Activated T-cell treated with anti-CD3 and anti-CD28 coated beads, Interleukin-2, amount 50 U/mL, for 24 hours (primary cell): ENCODE results near the gene ADGRA1.
"Not testable (repeated sequence)": the region's sequence is repeated elsewhere in the genome, so short reads cannot be mapped to it uniquely, and the experiment has no call there.

Experiments
- DNase-seq: peaks from one replicate; pipeline ENCODE4 v3.0.0-alpha.2; 2020
- H3K27ac Mint-ChIP-seq: 2 replicates; pipeline ENCODE4 v1.8.0; 2020; ENCODE audit warnings: mild to moderate bottlenecking, mixed read lengths
- H3K27me3 Mint-ChIP-seq: 2 replicates; pipeline ENCODE4 v1.8.0; 2020; ENCODE audit warnings: mixed read lengths
- H3K36me3 Mint-ChIP-seq: 2 replicates; pipeline ENCODE4 v1.8.0; 2020; ENCODE audit warnings: low read depth, mixed read lengths
- H3K4me1 Mint-ChIP-seq: 2 replicates; pipeline ENCODE4 v1.8.0; 2020; ENCODE audit warnings: low read depth, mixed read lengths
- H3K4me3 Mint-ChIP-seq: 2 replicates; pipeline ENCODE4 v1.8.0; 2020; ENCODE audit warnings: mild to moderate bottlenecking, moderate library complexity, mixed read lengths
- H3K9me3 Mint-ChIP-seq: 2 replicates; pipeline ENCODE4 v1.8.0; 2020; ENCODE audit warnings: mixed read lengths

The ADGRA1 gene

DNA sequence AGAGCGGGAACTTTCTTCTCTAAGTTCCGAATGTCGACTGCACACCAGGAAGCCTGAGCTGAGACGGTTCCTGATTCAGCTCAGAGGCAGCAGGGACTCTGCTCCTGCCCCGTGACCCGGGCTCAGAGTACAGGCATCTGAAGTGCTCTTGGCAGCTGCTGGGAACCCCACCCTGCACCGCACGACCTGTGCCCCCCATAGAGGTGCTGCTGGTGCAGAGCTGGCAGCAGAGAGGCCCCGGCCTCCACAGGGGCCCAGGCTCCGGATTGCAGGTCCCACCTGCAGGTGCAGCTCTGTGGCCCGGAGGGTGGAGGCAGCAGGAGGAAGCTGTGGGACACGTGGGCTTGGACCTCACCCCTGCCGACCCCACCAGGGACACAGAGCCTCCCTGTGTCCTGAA is 39.5 kb upstream of the ADGRA1 start:
- no peaks in the 10 kb centered on the region for H3K9me3 Mint-ChIP-seq
- peaks cover 5% of the 10 kb centered on the region for H3K27me3 Mint-ChIP-seq
- H3K27ac Mint-ChIP-seq: no peak overlapping the region
- no peak overlapping the region for H3K4me3 Mint-ChIP-seq
- no peaks in the 10 kb centered on the region for H3K4me1 Mint-ChIP-seq
- no peaks in the 10 kb centered on the region for H3K36me3 Mint-ChIP-seq
- DNase-seq: no peak

DNA sequence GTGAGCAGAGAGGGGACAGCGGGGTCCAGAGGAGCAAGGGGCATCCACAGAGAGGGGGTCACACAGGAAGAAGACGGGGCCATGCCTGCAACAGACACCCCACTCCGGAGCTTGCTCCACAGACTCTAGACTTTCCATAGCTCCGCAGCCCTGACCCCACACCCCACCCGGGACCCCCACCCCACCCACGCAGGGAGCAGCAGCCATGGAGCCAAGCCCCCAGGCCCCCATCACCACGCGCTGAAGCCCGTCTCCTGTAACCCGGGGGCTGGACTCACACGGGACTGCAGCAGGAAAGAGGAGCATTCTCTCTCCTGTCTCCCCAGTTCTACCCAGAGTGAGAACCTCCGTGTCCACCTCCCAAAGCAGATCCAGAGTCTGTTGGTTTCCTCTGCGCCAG is 38.8 kb upstream of the ADGRA1 start:
- Mint-ChIP-seq H3K4me1 (no peaks in the 10 kb centered on the region), H3K27ac (no peak overlapping the region), H3K27me3 (peaks cover 5% of the 10 kb centered on the region), H3K36me3 (no peaks in the 10 kb centered on the region), H3K4me3 (no peak overlapping the region), H3K9me3 (no peaks in the 10 kb centered on the region)
- no peak for DNase-seq

DNA sequence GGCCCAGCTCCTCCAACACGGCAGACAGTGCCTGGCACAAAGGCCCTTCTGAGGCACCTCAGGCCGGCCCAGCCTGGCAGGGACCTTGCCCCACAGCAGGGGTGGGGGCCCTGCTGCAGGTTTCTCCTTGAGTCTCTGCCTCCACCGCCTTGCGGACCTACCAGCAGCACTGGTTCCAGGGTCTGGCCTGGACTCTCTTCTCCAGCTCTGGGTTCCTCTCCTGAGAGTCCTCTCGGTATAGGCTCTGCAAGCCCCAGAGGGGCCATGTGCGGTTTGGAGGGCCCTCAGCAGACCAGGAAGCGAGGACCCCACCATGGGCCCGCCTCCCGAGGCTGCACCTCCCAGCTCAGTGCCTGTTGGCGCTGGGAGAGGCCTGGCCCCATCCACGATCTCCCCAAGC is 38.1 kb upstream of the ADGRA1 start:
- no peaks in the 10 kb centered on the region for H3K36me3 Mint-ChIP-seq
- no peak overlapping the region for H3K27ac Mint-ChIP-seq
- DNase-seq: no peak
- H3K4me3 Mint-ChIP-seq: no peak overlapping the region
- no peaks in the 10 kb centered on the region for H3K9me3 Mint-ChIP-seq
- peaks cover 5% of the 10 kb centered on the region for H3K27me3 Mint-ChIP-seq
- H3K4me1 Mint-ChIP-seq: no peaks in the 10 kb centered on the region

DNA sequence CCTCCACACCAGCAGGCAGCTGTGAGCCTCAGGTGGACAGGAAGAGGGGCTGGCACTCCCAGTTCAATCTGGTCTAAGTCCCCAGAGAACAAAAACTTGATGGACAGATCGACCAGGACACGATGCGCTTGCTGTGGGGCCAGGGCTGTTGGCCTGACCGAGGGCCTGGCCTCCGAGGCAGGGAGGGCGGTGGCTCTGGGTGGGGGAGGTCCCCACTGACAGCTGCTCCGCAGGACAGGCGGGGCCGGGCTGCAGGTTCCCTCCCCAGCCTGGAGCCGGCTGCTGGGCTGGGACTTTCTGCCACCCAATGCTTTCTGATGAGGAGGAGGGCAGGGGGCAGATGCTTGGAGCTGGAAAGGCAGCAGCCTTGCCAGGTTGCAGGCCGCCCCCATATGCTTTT is 37.4 kb upstream of the ADGRA1 start:
- H3K9me3 Mint-ChIP-seq: no peaks in the 10 kb centered on the region
- H3K4me3 Mint-ChIP-seq: no peak overlapping the region
- H3K27ac Mint-ChIP-seq: no peak overlapping the region
- DNase-seq: no peak
- no peaks in the 10 kb centered on the region for H3K4me1 Mint-ChIP-seq
- peaks cover 5% of the 10 kb centered on the region for H3K27me3 Mint-ChIP-seq
- no peaks in the 10 kb centered on the region for H3K36me3 Mint-ChIP-seq

DNA sequence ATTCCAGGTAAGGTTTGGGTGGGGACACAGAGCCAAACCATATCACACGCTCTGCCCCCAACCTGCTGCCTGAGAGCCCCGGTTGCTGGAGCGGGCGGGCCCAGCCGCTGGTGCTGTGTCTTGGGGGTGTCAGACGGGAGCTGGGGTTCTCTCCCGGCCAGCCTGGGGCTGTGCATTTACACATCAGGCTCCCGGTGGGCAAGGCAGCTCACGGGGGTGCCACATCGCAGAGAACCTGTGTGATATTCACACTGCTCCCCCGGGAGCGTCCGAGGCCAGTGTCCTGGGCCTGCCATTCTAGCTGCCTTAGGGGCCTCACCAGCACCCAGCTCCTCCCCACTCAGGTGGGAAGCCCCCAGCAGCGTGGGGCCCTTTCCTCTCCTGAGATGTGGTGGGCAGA is 35.6 kb upstream of the ADGRA1 start:
- Mint-ChIP-seq H3K27me3 (peaks cover 7% of the 10 kb centered on the region), H3K36me3 (no peaks in the 10 kb centered on the region), H3K4me3 (no peak overlapping the region), H3K9me3 (no peaks in the 10 kb centered on the region), H3K27ac (no peak overlapping the region), H3K4me1 (no peaks in the 10 kb centered on the region)
- no peak for DNase-seq

DNA sequence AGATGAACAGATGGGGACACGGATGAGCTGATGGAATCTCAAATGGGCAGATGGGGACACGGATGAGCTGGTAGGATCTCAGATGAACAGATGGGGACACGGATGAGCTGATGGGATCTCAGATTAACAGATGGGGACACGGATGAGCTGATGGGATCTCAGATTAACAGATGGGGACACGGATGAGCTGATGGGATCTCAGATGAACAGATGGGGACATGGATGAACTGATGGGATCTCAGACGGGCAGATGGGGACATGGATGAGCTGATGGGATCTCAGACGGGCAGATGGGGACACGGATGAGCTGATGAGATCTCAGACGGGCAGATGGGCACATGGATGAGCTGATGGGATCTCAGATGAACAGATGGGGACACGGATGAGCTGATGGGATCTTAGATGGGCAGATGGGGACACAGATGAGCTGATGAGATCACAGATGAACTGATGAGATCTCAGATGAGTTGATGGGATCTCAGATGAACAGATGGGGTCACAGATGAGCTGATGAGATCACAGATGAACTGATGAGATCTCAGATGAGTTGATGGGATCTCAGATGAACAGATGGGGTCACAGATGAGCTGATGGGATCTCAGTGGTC is 34.1 kb upstream of the ADGRA1 start:
- not testable (repeated sequence) for H3K36me3 Mint-ChIP-seq, DNase-seq, H3K4me1 Mint-ChIP-seq, H3K27me3 Mint-ChIP-seq, H3K4me3 Mint-ChIP-seq, H3K27ac Mint-ChIP-seq, H3K9me3 Mint-ChIP-seq

DNA sequence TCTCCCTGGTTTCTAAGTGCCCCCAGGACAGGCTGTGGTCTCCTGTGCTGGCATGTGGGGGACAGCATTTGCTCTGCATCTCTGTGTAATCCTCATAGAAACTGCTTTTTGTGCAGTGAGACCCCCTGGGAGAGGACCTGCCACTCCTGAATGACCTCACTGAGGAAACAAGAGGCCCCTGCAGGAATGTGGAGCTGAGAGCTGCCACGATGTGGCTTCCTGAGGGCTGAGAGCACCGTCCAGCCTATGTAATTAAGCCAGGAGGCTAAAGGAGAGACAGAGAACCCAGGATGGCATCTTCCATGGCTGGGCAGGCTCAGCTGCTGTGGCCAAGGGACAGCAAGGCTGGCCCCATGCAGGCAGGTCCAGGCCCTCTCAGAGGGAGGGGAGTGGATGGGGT is 32.3 kb upstream of the ADGRA1 start:
- H3K4me1 Mint-ChIP-seq: peaks cover 12% of the 10 kb centered on the region

DNA sequence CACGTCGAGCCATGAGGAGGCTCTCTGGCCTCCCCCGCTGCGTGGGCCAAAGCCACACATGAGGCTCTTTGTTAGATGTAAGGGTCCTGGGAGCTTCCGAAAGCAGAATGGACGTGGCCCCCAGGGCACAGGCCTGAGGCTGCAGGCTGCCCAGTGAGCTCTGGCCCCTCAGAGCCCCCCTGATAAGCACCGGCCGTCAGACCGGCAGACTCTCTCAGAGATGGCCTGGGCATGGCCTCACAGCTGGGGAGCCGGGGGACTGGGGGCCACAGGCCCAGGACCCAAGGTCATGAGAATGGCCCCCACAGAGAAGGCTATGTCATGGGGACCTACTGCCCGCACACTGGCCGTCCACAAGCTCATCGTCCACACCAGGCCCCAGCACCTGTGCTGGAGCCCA is 31.7 kb upstream of the ADGRA1 start:
- Mint-ChIP-seq H3K36me3 (no peaks in the 10 kb centered on the region), H3K4me3 (no peak overlapping the region), H3K27ac (no peak overlapping the region), H3K4me1 (peaks cover 12% of the 10 kb centered on the region), H3K27me3 (peaks cover 9% of the 10 kb centered on the region), H3K9me3 (no peaks in the 10 kb centered on the region)
- no peak for DNase-seq

More for the DNA sequence above, 32.3 kb upstream of the ADGRA1 start:
- H3K4me3 Mint-ChIP-seq: no peak overlapping the region
- no peaks in the 10 kb centered on the region for H3K36me3 Mint-ChIP-seq
- H3K27ac Mint-ChIP-seq: no peak overlapping the region
- peaks cover 9% of the 10 kb centered on the region for H3K27me3 Mint-ChIP-seq
- H3K9me3 Mint-ChIP-seq: no peaks in the 10 kb centered on the region
- no peak for DNase-seq

DNA sequence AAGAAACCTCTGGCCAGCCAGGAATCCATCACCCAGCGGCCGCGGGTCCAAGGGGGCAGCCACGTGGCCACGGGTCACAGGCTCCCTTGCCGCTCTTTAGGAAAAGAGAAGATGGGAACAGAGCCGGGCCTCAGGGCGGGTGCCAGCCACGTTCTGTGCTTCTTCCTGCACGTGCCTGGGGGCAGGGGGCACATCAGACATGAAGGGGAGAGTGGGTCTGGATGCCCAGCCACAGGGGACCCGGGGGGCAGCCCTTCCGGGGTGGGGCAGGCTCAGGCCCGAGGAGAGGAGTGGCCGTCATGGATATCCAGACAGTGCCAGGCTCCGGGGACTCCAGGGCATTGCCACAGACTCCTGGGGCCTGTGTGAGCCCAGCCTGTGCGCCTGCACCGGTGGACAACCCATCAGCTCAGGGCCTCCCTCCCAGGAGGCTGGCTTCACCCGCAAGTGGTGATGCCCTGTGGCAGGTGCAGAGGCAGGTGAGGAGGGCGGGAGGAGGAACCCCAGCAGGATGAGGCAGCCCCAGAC is 31.0 kb upstream of the ADGRA1 start:
- H3K4me3 Mint-ChIP-seq: no peak overlapping the region
- H3K27me3 Mint-ChIP-seq: peaks cover 9% of the 10 kb centered on the region
- no peak overlapping the region for H3K27ac Mint-ChIP-seq
- no peaks in the 10 kb centered on the region for H3K36me3 Mint-ChIP-seq
- H3K4me1 Mint-ChIP-seq: peaks cover 12% of the 10 kb centered on the region
- no peak for DNase-seq
- H3K9me3 Mint-ChIP-seq: no peaks in the 10 kb centered on the region

DNA sequence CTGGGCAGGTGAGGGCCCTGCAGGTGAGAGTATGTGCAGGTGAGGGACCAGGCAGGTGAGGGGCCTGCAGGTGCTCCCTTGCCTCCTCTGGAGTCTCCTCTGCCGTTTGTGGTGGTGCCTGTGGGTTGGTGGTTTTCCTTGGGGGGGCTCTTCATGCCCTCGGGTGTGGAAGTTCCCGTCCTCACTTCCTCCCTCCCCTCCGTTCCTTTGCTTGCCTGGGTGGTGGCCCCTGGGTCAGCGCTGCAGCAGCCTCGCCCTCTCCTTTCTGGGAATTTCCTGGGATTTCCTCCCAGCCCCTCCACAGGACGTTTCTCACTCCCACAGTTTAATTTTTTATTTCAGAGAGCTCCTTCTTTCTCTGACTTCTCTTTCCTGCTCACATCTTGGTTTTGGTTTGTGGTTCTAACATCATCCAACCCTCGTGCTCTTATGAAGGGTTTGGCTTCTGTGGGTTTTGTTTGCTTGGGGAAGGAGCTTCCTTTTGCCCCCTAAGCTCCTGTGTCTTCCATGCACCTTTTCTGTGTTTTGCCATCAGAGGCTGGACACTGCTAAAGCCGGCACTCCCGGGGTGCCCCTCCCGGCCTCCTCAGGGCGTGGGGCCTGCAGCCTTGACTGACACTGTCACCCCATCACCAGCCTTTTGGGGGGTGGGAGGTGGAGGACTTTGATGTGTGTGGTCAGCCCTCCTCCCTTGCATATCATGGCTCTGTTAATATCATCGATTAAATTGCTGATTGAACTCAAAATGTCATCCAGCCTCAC is 29.2 kb upstream of the ADGRA1 start:
- no peak overlapping the region for H3K27ac Mint-ChIP-seq
- H3K4me1 Mint-ChIP-seq: peaks cover 12% of the 10 kb centered on the region
- DNase-seq: no peak
- H3K9me3 Mint-ChIP-seq: no peaks in the 10 kb centered on the region
- H3K27me3 Mint-ChIP-seq: peaks cover 9% of the 10 kb centered on the region
- H3K4me3 Mint-ChIP-seq: no peak overlapping the region
- H3K36me3 Mint-ChIP-seq: no peaks in the 10 kb centered on the region

DNA sequence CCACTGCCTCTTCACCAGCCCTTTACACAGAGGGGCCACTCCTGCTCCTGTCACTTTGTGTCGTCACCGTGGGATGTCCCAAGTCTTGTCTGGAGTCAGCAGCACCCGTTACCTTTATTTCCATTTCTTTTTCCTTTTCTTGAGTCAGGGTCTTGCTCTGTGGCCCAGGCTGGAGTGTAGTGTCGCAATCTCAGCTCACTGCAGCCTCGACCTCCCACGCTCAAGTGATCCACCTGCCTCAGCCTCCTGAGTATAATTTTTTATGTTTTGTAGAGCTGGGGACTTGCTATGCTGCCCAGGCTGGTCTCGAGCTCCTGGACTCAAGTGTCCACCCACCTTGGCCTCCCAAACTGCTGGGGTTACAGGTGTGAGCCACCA is 28.6 kb upstream of the ADGRA1 start:
- Mint-ChIP-seq H3K4me1 (peaks cover 12% of the 10 kb centered on the region), H3K36me3 (no peaks in the 10 kb centered on the region), H3K9me3 (no peaks in the 10 kb centered on the region), H3K27ac (no peak overlapping the region), H3K4me3 (no peak overlapping the region), H3K27me3 (peaks cover 9% of the 10 kb centered on the region)
- no peak for DNase-seq

DNA sequence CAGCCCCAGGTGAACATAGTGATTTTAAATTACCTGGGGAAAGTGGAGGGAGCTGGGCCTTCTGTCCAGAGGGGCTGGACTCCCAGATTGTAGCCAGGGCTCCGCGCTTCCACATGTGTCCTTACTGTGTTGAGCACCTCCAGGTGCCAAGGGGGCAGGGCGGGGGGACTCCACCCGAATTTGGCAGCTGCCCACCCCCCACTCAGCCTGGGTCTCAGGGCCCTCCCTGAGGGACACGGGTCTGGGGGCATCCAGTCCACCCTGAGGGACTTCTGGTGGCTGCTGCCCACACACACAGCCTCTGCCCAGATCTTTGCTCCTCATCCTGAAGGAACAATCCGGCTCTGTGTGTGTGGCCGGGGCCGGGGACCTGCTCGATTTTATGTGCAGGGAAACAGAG is 28.2 kb upstream of the ADGRA1 start:
- Mint-ChIP-seq H3K4me1 (peaks cover 12% of the 10 kb centered on the region), H3K27ac (no peak overlapping the region), H3K36me3 (no peaks in the 10 kb centered on the region), H3K4me3 (no peak overlapping the region), H3K9me3 (no peaks in the 10 kb centered on the region), H3K27me3 (peaks cover 9% of the 10 kb centered on the region)
- no peak for DNase-seq

DNA sequence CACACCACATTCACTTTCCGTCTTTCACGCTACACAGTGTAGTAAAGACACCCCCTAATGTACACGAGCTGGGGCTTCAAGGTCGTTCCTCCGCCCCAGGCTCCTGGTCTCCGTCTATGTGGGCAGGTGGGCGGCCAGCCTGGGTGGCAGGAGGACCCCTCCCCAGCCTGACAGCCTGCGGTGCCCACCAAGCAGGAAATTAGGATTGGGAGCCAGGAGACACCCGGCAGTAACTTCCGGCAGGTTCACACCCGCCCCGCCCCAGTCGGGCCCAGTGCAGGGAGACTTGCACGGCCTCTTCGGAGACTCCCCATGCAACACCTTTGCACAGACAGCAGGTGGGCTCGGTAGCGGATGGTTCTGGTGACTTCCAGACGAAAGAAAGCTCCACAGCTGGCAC is 27.7 kb upstream of the ADGRA1 start:
- Mint-ChIP-seq H3K4me3 (no peak overlapping the region), H3K27ac (no peak overlapping the region), H3K27me3 (peaks cover 9% of the 10 kb centered on the region), H3K36me3 (no peaks in the 10 kb centered on the region), H3K9me3 (no peaks in the 10 kb centered on the region), H3K4me1 (peaks cover 12% of the 10 kb centered on the region)
- DNase-seq: no peak

DNA sequence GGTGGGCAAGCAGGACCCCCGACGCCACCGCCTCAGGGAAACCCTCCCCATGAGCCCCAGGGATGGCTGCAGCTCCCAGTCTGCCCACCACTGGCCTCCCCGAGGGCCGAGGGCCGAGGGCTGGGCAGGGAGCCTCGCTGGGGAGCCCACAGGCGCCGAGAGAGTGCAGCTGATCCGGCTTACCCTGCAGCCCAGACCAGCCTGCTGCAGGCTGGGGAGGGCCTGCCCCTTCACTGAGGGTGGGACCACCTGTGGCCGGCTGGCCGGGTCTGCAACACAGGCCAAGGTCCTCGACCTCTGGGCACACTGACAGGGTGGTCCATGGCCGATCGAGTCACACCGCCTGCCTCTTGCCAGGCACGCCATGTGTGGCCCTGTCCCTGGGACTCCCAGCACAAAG is 27.3 kb upstream of the ADGRA1 start:
- H3K4me1 Mint-ChIP-seq: peaks cover 12% of the 10 kb centered on the region
- no peak for DNase-seq

DNA sequence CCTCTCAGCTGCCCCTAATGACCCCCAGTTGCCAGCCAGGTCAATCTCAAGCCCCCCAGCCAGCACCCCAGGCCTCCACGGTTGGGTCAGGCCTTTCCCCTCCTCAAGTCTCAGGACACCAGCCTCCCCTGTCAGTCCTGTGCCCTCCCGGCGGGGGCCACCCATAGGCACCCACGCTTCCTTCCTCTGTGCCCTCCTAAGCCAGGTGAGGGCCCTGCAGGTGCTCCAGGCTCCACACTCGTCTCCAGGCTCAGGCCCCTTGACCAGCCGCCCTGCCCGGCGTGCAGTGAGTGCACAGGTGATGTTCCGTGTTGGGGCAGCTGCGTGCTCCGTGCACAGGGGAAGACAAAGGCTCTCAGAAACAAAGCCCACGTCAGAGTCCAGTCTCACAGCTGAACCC is 26.8 kb upstream of the ADGRA1 start:
- Mint-ChIP-seq H3K36me3 (no peaks in the 10 kb centered on the region), H3K4me3 (no peak overlapping the region), H3K4me1 (peaks cover 12% of the 10 kb centered on the region), H3K27me3 (peaks cover 7% of the 10 kb centered on the region), H3K9me3 (no peaks in the 10 kb centered on the region), H3K27ac (no peak overlapping the region)
- no peak for DNase-seq

More for the DNA sequence above, 27.3 kb upstream of the ADGRA1 start:
- no peaks in the 10 kb centered on the region for H3K9me3 Mint-ChIP-seq
- H3K4me3 Mint-ChIP-seq: no peak overlapping the region
- no peak overlapping the region for H3K27ac Mint-ChIP-seq
- H3K27me3 Mint-ChIP-seq: peaks cover 8% of the 10 kb centered on the region
- no peaks in the 10 kb centered on the region for H3K36me3 Mint-ChIP-seq
